ENCODE results near the gene KIDINS220.

KIDINS220 gene

GRCh38 chr2:8697190-8697589, 140.2 kb downstream of the KIDINS220 start (continued):
- TF ChIP-seq ZC3H10 (CRISPR knock-in tag; IDR thresholded peaks at IDR 0.05) (no peak), OSR1 (CRISPR knock-in tag; IDR thresholded peaks at IDR 0.05) (no peak), ARNTL (CRISPR knock-in tag; IDR thresholded peaks at IDR 0.05; ENCODE audit: borderline replicate concordance, low read depth) (no peak)

- ATAC-seq, result 0 out of 3 replicates have a peak, but pooled peaks have one; percentile 11
- TF ChIP-seq CSRNP3 (CRISPR knock-in tag; IDR thresholded peaks at IDR 0.05), result no peak
- TF ChIP-seq ISL1 (CRISPR knock-in tag; IDR thresholded peaks at IDR 0.05), result 0 out of 2 replicates have a peak, but pooled peaks have one; percentile 15
Observed at GRCh38 chr2:8694737-8695136, 142.7 kb downstream of the KIDINS220 start.

GRCh38 chr2:8693157-8693821, 144.1 kb downstream of the KIDINS220 start:
- peak; percentile 91 for ATAC-seq
- TF ChIP-seq PATZ1 (CRISPR knock-in tag; IDR thresholded peaks at IDR 0.05; ENCODE audit: borderline replicate concordance) (no peak), SNAI2 (CRISPR knock-in tag; IDR thresholded peaks at IDR 0.05) (no peak), ARNTL (CRISPR knock-in tag; IDR thresholded peaks at IDR 0.05; ENCODE audit: borderline replicate concordance, low read depth) (no peak), CSDC2 (CRISPR knock-in tag; IDR thresholded peaks at IDR 0.05) (no peak), ZNF565 (CRISPR knock-in tag; conservative IDR thresholded peaks at IDR 0.05; ENCODE audit: low read depth) (no peak), OSR1 (CRISPR knock-in tag; IDR thresholded peaks at IDR 0.05) (no peak), ZNF70 (CRISPR knock-in tag; IDR thresholded peaks at IDR 0.05) (no peak), TOX (CRISPR knock-in tag; IDR thresholded peaks at IDR 0.05; ENCODE audit: borderline replicate concordance) (no peak), CREB5 (CRISPR knock-in tag; IDR thresholded peaks at IDR 0.05; ENCODE audit: low read depth) (no peak), ZNF8 (CRISPR knock-in tag; IDR thresholded peaks at IDR 0.05) (no peak), GLIS3 (CRISPR knock-in tag; IDR thresholded peaks at IDR 0.05) (no peak)

- TF ChIP-seq ISL1 (CRISPR knock-in tag; IDR thresholded peaks at IDR 0.05) (no peak), TOX (CRISPR knock-in tag; IDR thresholded peaks at IDR 0.05; ENCODE audit: borderline replicate concordance) (no peak), TSHZ2 (CRISPR knock-in tag; IDR thresholded peaks at IDR 0.05) (no peak), CREB5 (CRISPR knock-in tag; IDR thresholded peaks at IDR 0.05; ENCODE audit: low read depth) (no peak), ZNF70 (CRISPR knock-in tag; IDR thresholded peaks at IDR 0.05) (no peak), ARNTL (CRISPR knock-in tag; IDR thresholded peaks at IDR 0.05; ENCODE audit: borderline replicate concordance, low read depth) (no peak), SNAI2 (CRISPR knock-in tag; IDR thresholded peaks at IDR 0.05) (no peak), ZNF8 (CRISPR knock-in tag; IDR thresholded peaks at IDR 0.05) (no peak), GLIS3 (CRISPR knock-in tag; IDR thresholded peaks at IDR 0.05) (no peak), ESRRG (CRISPR knock-in tag; IDR thresholded peaks at IDR 0.05) (no peak), ZFP30 (CRISPR knock-in tag; IDR thresholded peaks at IDR 0.05) (no peak), TCF4 (CRISPR knock-in tag; IDR thresholded peaks at IDR 0.05; ENCODE audit: borderline replicate concordance) (no peak), BACH2 (CRISPR knock-in tag; IDR thresholded peaks at IDR 0.05; ENCODE audit: borderline replicate concordance) (no peak), CSDC2 (CRISPR knock-in tag; IDR thresholded peaks at IDR 0.05) (no peak), ZFP3 (CRISPR knock-in tag; IDR thresholded peaks at IDR 0.05) (no peak), PATZ1 (CRISPR knock-in tag; IDR thresholded peaks at IDR 0.05; ENCODE audit: borderline replicate concordance) (no peak), ZC3H10 (CRISPR knock-in tag; IDR thresholded peaks at IDR 0.05) (no peak), ZNF565 (CRISPR knock-in tag; conservative IDR thresholded peaks at IDR 0.05; ENCODE audit: low read depth) (no peak), CSRNP3 (CRISPR knock-in tag; IDR thresholded peaks at IDR 0.05) (no peak), RARB (CRISPR knock-in tag; IDR thresholded peaks at IDR 0.05) (no peak)
- peak; percentile 48 for ATAC-seq
Observed at GRCh38 chr2:8692783-8693156, 144.6 kb downstream of the KIDINS220 start.
